Measurements from ENCODE around the gene DLG1. TPM values are rescaled to one million over a fixed set of nuclear protein-coding genes. Genes with fewer than 3 reads are reported as not detected.

The DLG1 gene
- total and polyA plus RNA-seq, 2 of the 4 experiments (the other 2 are of a cell fraction), result 21.2 to 57.7 TPM

DNA sequence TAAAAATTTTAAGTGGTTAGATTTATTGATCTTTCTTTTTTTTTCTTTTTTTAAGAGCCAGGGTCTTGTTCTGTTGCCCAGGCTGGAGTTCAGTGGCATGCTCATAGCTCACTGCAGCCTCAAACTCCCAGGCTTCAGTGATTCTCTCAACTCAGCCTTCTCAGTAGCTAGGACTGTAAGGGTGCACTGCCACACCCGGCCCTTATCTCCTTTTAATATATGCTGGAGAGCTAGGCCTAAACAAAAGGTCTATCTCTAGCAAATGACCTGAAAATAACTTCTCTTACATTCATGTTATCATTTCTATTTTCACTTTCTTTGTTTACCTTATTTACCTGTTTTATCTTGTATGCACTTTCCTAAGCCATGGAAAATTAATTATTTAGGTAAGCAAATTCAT lies 233.6 kb downstream of the DLG1 start:
- DNase-seq, result no peak
- BruUV-seq (replicated peaks), result no TSS peak
- in situ Hi-C loops (cut with MboI; ENCODE audit: low sequenced_read_pairs) (no loop called here), dilution Hi-C loops (cut with HindIII; ENCODE audit: low sequenced_read_pairs, unreplicated experiment) (no loop called here), intact Hi-C loops (cut with micrococcal nuclease) (loop anchor here (5.0 kb wide), 1 partner anchor 113 kb away; no protein-coding TSS in a partner anchor)
- Histone ChIP-seq H3K9me1 (ENCODE audit: insufficient read depth, low read length) (no peaks in the 10 kb centered on the region), H2AK9ac (replicated peaks; ENCODE audit: low read depth, low read length, poor library complexity) (no peak overlapping the region), H3K36me3 (ENCODE audit: control insufficient read depth, insufficient read depth, low read length) (peaks cover 7% of the 10 kb centered on the region), H3K4me1 (ENCODE audit: control insufficient read depth, insufficient read depth, low read length) (no peaks in the 10 kb centered on the region), H3K4ac (ENCODE audit: low read depth, low read length) (no peak overlapping the region), H2BK5ac (ENCODE audit: low read depth, low read length, poor library complexity, severe bottlenecking) (no peak overlapping the region), H3K9me3 (ENCODE audit: control insufficient read depth, insufficient read depth, low read length) (no peaks in the 10 kb centered on the region), H3K9ac (ENCODE audit: low read depth, low read length) (no peak overlapping the region), H4K5ac (ENCODE audit: low read depth, low read length) (no peak overlapping the region), H3K23ac (ENCODE audit: low read depth, low read length) (no peak overlapping the region), H3K4me2 (ENCODE audit: low read depth, low read length) (no peak overlapping the region), H2AFZ (replicated peaks; ENCODE audit: low read length, poor library complexity) (no peak overlapping the region), H3K4me3 (ENCODE audit: insufficient read depth, low read depth, low read length) (no peak overlapping the region), H4K91ac (ENCODE audit: insufficient read depth, low read depth, low read length) (no peak overlapping the region), H4K8ac (ENCODE audit: low read depth in 2 of 2, low read length in 2 of 2) (no peak overlapping the region), H3K18ac (ENCODE audit: low read depth, low read length) (no peak overlapping the region), H3K79me1 (ENCODE audit: low read depth in 1 of 2, low read length in 2 of 2) (no peaks in the 10 kb centered on the region), H2BK15ac (ENCODE audit: low read depth, low read length) (no peak overlapping the region), H2BK120ac (ENCODE audit: low read depth, low read length) (no peak overlapping the region), H3K27me3 (ENCODE audit: control insufficient read depth, insufficient read depth, low read length) (no peaks in the 10 kb centered on the region), H2AK5ac (ENCODE audit: low read depth, low read length) (no peak overlapping the region), H2BK20ac (ENCODE audit: low read depth, low read length) (no peak overlapping the region), H4K20me1 (ENCODE audit: insufficient read depth, low read length) (no peaks in the 10 kb centered on the region), H3K14ac (replicated peaks; ENCODE audit: low read depth, low read length) (no peak overlapping the region), H3K56ac (ENCODE audit: extremely low read depth, insufficient read depth, low read length) (no peak overlapping the region), H3K27ac (ENCODE audit: insufficient read depth, low read length) (no peak overlapping the region)
- no CpG with 5 or more reads among the region's 1 CpG for WGBS, 2 experiments (ENCODE audit: extremely low coverage in 2 of 2, insufficient read length in 1 of 2)
- TF ChIP-seq CEBPB (IDR thresholded peaks at IDR 0.05; ENCODE audit: low read depth, low read length) (no peak), POLR2A (IDR thresholded peaks at IDR 0.05; ENCODE audit: low read depth, low read length) (no peak)
- no peak for ATAC-seq (ENCODE audit: low read depth)
- ChIA-PET CTCF (no interaction called here), POLR2A (ENCODE audit: unreplicated experiment) (no interaction called here)

Data from IMR-90 (cell line).